GM06990 (cell line): Measurements from ENCODE around the gene GRK3.

Source experiments
- DNase-seq: peaks from one replicate; pipeline ENCODE4 v3.0.0-alpha.2; 2011; ENCODE audit not compliant: insufficient read length; ENCODE audit errors: extremely low read depth
- H3K27me3 ChIP-seq: replicated peaks from 2 replicates; pipeline ENCODE4 v1.6.0; 2011; ENCODE audit warnings: low read length; ENCODE audit not compliant: control insufficient read depth, insufficient read depth
- H3K36me3 ChIP-seq: 2 replicates; pipeline ENCODE4 v1.5.1; 2011; ENCODE audit warnings: low read length; ENCODE audit not compliant: control insufficient read depth, insufficient read depth
- H3K4me3 ChIP-seq: replicated peaks from 2 replicates; pipeline ENCODE4 v1.5.1; 2011; ENCODE audit warnings: low read depth, mild to moderate bottlenecking, control low read depth, low read length
- CTCF ChIP-seq: IDR thresholded peaks from 2 replicates; pipeline ENCODE4 v1.5.1; 2011; ENCODE audit warnings: low read length, control low read depth, mild to moderate bottlenecking, inconsistent platforms; ENCODE audit not compliant: insufficient read depth, poor library complexity, severe bottlenecking

GRK3 gene

GRCh38 chr22:25759825-25760231 is 195.4 kb downstream of the GRK3 start:
- Histone ChIP-seq H3K36me3 (no peaks in the 10 kb centered on the region), H3K4me3 (no peak overlapping the region), H3K27me3 (no peaks in the 10 kb centered on the region)
- DNase-seq, result no peak
- TF ChIP-seq CTCF, result no peak

GRCh38 chr22:25760294-25760693 is 195.8 kb downstream of the GRK3 start:
- Histone ChIP-seq H3K4me3 (no peak overlapping the region), H3K27me3 (no peaks in the 10 kb centered on the region), H3K36me3 (no peaks in the 10 kb centered on the region)
- no peak for DNase-seq
- TF ChIP-seq CTCF, result no peak

- DNase-seq, result no peak
- no peaks in the 10 kb centered on the region for H3K36me3 ChIP-seq
- H3K4me3 ChIP-seq, result no peak overlapping the region
- TF ChIP-seq CTCF, result no peak
- H3K27me3 ChIP-seq, result no peaks in the 10 kb centered on the region
These were observed 196.5 kb downstream of the GRK3 start for GRCh38 chr22:25760848-25761595.

- Histone ChIP-seq H3K4me3 (no peak overlapping the region), H3K36me3 (no peaks in the 10 kb centered on the region), H3K27me3 (no peaks in the 10 kb centered on the region)
- no peak for DNase-seq
- TF ChIP-seq CTCF, result no peak
These were observed 197.7 kb downstream of the GRK3 start for GRCh38 chr22:25762147-25762546.

- TF ChIP-seq CTCF, result no peak
- no peaks in the 10 kb centered on the region for H3K27me3 ChIP-seq
- DNase-seq, result no peak
These were observed 198.8 kb downstream of the GRK3 start for GRCh38 chr22:25763239-25763777.

More at GRCh38 chr22:25763239-25763777, 198.8 kb downstream of the GRK3 start:
- Histone ChIP-seq H3K4me3 (no peak overlapping the region), H3K36me3 (no peaks in the 10 kb centered on the region)
